Measurements from ENCODE around the gene FREM1.

FREM1 gene

DNA sequence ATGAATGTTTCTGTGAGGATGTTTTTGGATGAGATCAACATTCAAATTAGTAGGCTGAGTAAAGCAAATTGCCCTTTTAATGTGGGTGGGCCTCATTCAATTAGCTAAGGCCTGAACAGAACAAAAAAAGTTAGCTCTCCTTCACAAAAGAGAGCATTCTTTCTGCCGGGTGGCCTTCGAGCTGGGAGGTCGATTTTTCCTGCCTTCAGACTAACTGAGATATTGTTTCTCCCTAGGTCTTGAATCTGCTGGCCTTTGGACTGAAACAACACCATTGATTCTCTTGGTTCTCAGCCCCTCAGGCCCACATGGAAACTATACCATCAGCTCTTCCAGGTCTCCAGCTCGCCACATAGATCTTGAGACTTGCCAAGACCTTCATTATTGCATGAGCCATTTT, 29.1 kb upstream of the FREM1 start:
- Histone ChIP-seq H3K79me2 (ENCODE audit: insufficient read depth, low read length) (no peaks in the 10 kb centered on the region), H3K9ac (ENCODE audit: low read length) (no peak overlapping the region), H3K27me3 (ENCODE audit: low read length) (no peaks in the 10 kb centered on the region), H4K20me1 (ENCODE audit: low read depth, low read length) (no peaks in the 10 kb centered on the region), H3K36me3 (ENCODE audit: low read length) (no peaks in the 10 kb centered on the region), H3K27ac (ENCODE audit: low read depth, low read length) (no peak overlapping the region), H3K9me3 (ENCODE audit: insufficient read depth, low read length) (no peaks in the 10 kb centered on the region), H2AFZ (ENCODE audit: low read depth, low read length, severe bottlenecking) (no peak overlapping the region), H3K4me2 (ENCODE audit: low read depth, low read length, poor library complexity, severe bottlenecking) (no peak overlapping the region), H3F3A (ENCODE audit: insufficient read depth) (no peaks in the 10 kb centered on the region), H3K4me3 (ENCODE audit: insufficient read depth, low read length, poor library complexity, severe bottlenecking) (no peak overlapping the region), H3K9me2 (replicated peaks; ENCODE audit: insufficient read depth, low read length) (no peaks in the 10 kb centered on the region)
- TF ChIP-seq, protein P1, sequence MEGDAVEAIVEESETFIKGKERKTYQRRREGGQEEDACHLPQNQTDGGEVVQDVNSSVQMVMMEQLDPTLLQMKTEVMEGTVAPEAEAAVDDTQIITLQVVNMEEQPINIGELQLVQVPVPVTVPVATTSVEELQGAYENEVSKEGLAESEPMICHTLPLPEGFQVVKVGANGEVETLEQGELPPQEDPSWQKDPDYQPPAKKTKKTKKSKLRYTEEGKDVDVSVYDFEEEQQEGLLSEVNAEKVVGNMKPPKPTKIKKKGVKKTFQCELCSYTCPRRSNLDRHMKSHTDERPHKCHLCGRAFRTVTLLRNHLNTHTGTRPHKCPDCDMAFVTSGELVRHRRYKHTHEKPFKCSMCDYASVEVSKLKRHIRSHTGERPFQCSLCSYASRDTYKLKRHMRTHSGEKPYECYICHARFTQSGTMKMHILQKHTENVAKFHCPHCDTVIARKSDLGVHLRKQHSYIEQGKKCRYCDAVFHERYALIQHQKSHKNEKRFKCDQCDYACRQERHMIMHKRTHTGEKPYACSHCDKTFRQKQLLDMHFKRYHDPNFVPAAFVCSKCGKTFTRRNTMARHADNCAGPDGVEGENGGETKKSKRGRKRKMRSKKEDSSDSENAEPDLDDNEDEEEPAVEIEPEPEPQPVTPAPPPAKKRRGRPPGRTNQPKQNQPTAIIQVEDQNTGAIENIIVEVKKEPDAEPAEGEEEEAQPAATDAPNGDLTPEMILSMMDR (IDR thresholded peaks at IDR 0.05; ENCODE audit: insufficient read depth, low read length, poor library complexity, severe bottlenecking): no peak

- Histone ChIP-seq H2AFZ (ENCODE audit: low read depth, low read length, severe bottlenecking) (no peak overlapping the region), H3F3A (ENCODE audit: insufficient read depth) (no peaks in the 10 kb centered on the region), H3K4me3 (ENCODE audit: insufficient read depth, low read length, poor library complexity, severe bottlenecking) (no peak overlapping the region), H3K9ac (ENCODE audit: low read length) (no peak overlapping the region), H3K79me2 (ENCODE audit: insufficient read depth, low read length) (no peaks in the 10 kb centered on the region), H3K9me3 (ENCODE audit: insufficient read depth, low read length) (no peaks in the 10 kb centered on the region), H3K27me3 (ENCODE audit: low read length) (no peaks in the 10 kb centered on the region), H3K36me3 (ENCODE audit: low read length) (no peaks in the 10 kb centered on the region), H3K27ac (ENCODE audit: low read depth, low read length) (no peak overlapping the region), H3K4me2 (ENCODE audit: low read depth, low read length, poor library complexity, severe bottlenecking) (no peak overlapping the region), H4K20me1 (ENCODE audit: low read depth, low read length) (no peaks in the 10 kb centered on the region), H3K9me2 (replicated peaks; ENCODE audit: insufficient read depth, low read length) (no peaks in the 10 kb centered on the region)
- TF ChIP-seq, protein P1 (IDR thresholded peaks at IDR 0.05; ENCODE audit: insufficient read depth, low read length, poor library complexity, severe bottlenecking): no peak
- TF ChIP-seq EZH2phosphoT487 (conservative IDR thresholded peaks at IDR 0.05; ENCODE audit: low read length): no peak
These were observed 27.0 kb upstream of the FREM1 start for GRCh38 chr9:14937216-14937615.

DNA sequence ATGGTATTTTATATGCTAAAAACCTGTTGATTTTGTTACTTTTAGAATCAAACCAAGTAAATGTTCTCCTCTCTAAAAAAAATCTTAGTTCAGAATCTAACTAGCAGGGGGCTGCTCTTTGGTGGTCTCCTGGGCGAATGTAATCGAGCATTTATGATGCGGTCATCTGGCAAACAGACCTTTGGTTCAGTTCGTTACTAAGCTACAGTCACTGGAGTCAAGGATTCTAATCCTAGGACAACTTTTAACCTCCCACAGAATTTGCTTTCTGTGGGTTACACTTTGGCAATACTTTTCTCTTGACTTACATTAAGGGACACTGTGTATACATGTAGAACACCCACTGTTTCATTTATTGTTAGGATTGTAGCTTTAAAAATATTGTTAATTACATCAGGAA, 26.3 kb upstream of the FREM1 start:
- Histone ChIP-seq H3K4me2 (ENCODE audit: low read depth, low read length, poor library complexity, severe bottlenecking) (no peak overlapping the region), H3K9me3 (ENCODE audit: insufficient read depth, low read length) (no peaks in the 10 kb centered on the region), H3K9ac (ENCODE audit: low read length) (no peak overlapping the region), H3K9me2 (replicated peaks; ENCODE audit: insufficient read depth, low read length) (no peaks in the 10 kb centered on the region), H2AFZ (ENCODE audit: low read depth, low read length, severe bottlenecking) (no peak overlapping the region), H3K79me2 (ENCODE audit: insufficient read depth, low read length) (no peaks in the 10 kb centered on the region), H4K20me1 (ENCODE audit: low read depth, low read length) (no peaks in the 10 kb centered on the region), H3K4me3 (ENCODE audit: insufficient read depth, low read length, poor library complexity, severe bottlenecking) (no peak overlapping the region), H3K27ac (ENCODE audit: low read depth, low read length) (no peak overlapping the region), H3K27me3 (ENCODE audit: low read length) (no peaks in the 10 kb centered on the region), H3F3A (ENCODE audit: insufficient read depth) (no peaks in the 10 kb centered on the region), H3K36me3 (ENCODE audit: low read length) (no peaks in the 10 kb centered on the region)
- TF ChIP-seq, protein P1 (IDR thresholded peaks at IDR 0.05; ENCODE audit: insufficient read depth, low read length, poor library complexity, severe bottlenecking): no peak
- no peak for TF ChIP-seq EZH2phosphoT487 (conservative IDR thresholded peaks at IDR 0.05; ENCODE audit: low read length)

DNA sequence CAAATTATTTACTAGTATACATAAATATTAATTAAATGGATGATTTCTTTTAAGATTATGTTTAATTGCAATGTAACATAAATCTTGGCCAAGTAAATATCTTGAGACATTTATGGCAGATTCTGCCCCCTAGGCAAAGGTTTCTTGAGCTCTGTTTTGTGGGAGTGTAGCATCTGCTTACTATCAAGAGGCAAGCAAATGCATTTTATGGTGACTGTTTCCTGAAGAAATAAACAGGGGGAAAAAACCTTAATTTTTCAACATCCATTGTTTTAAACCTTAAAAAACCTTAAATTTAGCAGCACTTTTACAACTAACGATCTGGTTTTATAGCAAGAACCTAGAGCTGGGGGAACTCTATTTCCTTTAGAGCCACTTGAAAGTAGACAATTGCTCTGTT, 25.7 kb upstream of the FREM1 start:
- no peak for TF ChIP-seq EZH2phosphoT487 (conservative IDR thresholded peaks at IDR 0.05; ENCODE audit: low read length)
- TF ChIP-seq, protein P1 (IDR thresholded peaks at IDR 0.05; ENCODE audit: insufficient read depth, low read length, poor library complexity, severe bottlenecking): no peak
- H3K79me2 ChIP-seq (ENCODE audit: insufficient read depth, low read length): no peaks in the 10 kb centered on the region
- no peaks in the 10 kb centered on the region for H3K36me3 ChIP-seq (ENCODE audit: low read length)
- H3K27ac ChIP-seq (ENCODE audit: low read depth, low read length): no peak overlapping the region
- H3K9ac ChIP-seq (ENCODE audit: low read length): no peak overlapping the region
- H2AFZ ChIP-seq (ENCODE audit: low read depth, low read length, severe bottlenecking): no peak overlapping the region
- no peak overlapping the region for H3K4me3 ChIP-seq (ENCODE audit: insufficient read depth, low read length, poor library complexity, severe bottlenecking)
- no peaks in the 10 kb centered on the region for H4K20me1 ChIP-seq (ENCODE audit: low read depth, low read length)
- no peaks in the 10 kb centered on the region for H3K9me2 ChIP-seq (replicated peaks; ENCODE audit: insufficient read depth, low read length)
- no peaks in the 10 kb centered on the region for H3K9me3 ChIP-seq (ENCODE audit: insufficient read depth, low read length)
- no peaks in the 10 kb centered on the region for H3F3A ChIP-seq (ENCODE audit: insufficient read depth)
- no peaks in the 10 kb centered on the region for H3K27me3 ChIP-seq (ENCODE audit: low read length)
- no peak overlapping the region for H3K4me2 ChIP-seq (ENCODE audit: low read depth, low read length, poor library complexity, severe bottlenecking)

All from SU-DHL-6 (cell line).